Activated naive CD4-positive, alpha-beta T cell treated with anti-CD3 and anti-CD28 coated beads, Interleukin-2, amount 50 U/mL, for 16 hours (primary cell): ENCODE data around the gene FSD2.

Source experiments
- DNase-seq: peaks from one replicate; pipeline ENCODE4 v3.0.0-alpha.2; 2020

Gene FSD2, protein sequence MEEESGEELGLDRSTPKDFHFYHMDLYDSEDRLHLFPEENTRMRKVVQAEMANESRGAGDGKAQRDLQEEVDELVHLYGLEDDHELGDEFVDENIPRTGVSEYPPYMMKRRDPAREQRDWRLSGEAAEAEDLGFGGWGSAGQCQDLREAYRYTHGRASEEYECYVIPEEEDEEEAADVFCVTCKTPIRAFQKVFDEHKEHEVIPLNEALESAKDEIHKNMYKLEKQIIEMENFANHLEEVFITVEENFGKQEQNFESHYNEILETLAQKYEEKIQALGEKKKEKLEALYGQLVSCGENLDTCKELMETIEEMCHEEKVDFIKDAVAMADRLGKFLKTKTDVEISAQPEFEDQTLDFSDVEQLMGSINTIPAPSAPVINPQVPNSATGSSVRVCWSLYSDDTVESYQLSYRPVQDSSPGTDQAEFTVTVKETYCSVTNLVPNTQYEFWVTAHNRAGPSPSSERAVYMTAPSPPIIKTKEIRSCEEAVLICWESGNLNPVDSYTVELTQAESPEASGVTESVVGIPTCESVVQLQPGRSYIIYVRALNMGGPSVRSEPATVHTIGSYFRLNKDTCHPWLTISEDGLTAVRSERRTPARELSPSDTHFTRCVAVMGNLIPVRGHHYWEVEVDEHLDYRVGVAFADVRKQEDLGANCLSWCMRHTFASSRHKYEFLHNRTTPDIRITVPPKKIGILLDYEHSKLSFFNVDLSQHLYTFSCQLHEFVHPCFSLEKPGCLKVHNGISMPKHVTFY

GRCh38 chr15:82805994-82806406 lies at the start of gene FSD2:
FSD2 (minus strand) TSS chr15:82806069; CDS start chr15:82787390, 18,679 bp downstream.
- DNase-seq: no peak

- DNase-seq: no peak
Measured at GRCh38 chr15:82854554-82854953, 48.7 kb upstream of the FSD2 start.

GRCh38 chr15:82852941-82853561 lies 47.2 kb upstream of the FSD2 start:
- DNase-seq: no peak

DNA sequence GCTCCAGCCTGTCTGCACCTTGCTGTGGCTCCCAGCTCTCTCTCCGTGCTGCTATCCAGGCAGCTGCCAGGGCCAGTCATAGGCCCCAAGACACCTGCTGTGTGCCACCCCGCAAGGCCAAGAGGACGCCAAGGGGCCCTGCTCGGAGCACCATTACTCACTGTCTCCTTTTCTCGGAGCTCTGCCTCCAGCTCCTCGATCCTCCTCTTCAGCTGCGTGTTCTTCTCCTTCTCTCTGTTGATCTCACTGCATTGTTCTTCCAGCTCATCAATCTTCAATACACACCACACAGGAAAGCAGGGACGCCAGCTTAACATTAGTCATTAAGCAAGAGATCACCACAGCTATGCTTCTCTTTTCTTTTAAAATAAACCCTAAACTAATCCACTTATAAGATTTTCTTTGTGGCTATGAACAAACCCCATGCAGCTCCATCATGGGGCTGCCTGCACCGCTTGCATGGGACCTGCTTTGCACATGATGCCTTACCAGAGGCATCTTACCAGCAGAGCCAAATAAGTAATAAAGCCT lies 46.2 kb upstream of the FSD2 start:
- no peak for DNase-seq

GRCh38 chr15:82851306-82851850 lies 45.5 kb upstream of the FSD2 start:
- no peak for DNase-seq

DNA sequence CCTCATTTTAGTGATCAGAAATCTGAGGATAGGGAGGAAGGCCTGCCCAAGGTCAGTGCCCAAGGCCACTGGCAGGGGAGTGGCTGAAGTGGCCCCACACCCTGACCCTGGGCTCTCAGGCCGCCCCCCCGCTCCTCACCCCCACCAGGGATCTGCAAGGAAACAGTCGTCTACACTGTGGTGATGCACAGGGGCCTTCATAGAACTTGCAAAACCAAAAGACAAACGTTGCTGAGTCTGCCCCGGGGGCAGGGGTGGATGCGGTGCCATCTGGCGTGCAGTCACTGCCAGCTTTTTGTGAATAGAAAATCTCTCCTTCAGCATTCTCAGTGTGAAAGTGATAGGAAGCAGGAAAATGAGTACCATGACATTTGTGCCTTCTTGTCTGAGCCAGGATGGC lies 44.9 kb upstream of the FSD2 start:
- no peak for DNase-seq

DNA sequence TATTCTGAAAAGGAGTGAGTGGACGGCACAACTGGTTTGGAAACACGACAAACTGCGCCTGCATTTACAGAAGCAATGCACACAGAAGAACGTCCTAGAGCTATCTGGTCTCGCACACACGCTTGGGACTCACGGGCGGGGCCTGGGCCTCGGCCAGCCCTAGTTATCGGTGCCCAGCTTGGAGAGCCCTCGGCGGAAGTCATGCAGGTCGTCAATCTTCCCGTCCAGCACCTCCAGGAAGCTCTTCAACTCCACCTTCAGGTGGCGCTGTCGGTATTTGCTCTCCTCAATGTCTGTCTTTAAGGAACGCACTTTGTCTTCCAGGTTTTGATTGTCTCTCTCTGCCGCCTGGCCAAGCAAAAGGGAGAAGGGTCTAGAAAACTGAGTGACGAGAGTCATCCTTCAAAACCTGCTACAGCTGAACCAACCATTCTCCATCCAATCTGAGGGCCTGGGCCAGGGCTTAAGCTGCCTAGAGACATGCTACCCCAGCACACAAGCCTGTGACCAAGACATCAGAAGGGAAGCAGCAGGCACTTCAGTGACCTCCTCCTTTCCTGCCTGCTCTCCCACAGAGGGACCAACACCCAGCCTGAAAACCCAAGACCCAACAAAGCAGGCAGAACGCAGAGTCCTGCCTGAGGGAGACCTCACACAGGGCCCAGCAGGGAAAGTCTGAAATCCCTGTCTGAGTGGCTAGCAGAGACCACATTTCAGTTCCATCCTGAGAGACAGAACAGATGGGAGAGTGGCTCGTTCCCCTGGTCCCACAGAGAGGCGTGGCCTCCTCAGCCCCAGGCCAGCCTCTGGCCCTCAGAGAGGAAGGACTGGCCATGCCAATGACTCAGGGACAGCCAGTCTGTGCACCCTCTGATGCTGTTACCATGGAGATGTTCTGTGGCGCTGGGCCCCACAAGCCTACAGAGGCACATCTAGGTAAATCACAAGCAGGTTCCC lies 44.0 kb upstream of the FSD2 start:
- DNase-seq: peak; percentile 43

DNA sequence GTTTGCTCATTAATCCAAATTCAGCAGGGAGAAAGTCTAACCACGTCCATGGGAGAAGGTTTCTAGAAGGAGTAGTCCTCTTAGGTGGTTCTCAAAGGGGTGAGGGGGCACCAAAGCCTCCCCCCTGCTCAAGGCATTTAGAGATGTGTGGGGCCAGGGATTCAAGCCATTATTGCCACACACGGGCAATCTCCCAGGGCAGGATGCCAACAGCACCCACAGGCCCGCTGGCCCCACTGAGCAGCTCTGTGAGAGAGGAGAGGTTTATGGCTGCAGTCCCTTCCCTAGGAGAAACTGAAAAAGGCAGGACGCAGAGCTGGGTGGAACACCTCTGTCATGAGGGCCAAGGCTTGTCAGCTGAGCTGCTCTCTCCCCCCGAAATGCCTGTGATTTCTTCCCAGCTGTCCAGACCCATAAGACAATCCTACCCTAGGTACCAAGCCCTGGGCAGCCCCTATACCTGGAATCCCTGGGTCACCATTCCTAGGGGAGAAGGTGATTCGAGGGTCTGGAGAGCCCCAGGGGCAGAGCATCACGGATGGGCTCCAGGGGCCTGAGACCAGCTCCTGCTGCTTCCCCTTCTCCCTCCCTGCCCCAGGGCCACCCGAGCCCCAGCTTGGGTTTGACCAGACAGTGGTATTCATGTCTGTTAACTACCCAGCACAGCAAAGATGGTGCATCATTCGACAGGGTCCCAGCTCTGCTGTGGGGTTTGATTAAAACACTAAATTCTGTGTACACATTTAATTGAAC lies 42.5 kb upstream of the FSD2 start:
- DNase-seq: no peak

DNA sequence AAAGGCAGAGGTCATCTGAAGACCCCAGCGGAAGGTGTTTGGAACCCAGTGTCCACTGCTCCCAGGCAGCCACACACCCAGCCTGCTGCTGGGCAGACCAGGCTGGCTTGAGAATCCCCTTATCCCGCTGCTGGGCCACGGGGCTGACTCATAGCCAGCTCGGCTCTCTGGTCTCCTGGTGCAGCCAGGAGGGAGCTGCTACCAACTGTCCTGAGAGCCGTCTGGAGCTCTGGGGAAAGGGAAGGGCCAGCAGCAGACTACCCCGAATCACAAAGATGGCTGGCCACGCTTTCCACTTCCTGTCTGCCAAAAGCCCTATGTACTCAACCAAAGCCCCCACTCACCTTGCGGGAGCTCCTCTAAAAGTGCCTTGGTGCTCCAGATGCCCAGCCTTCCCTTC lies 41.8 kb upstream of the FSD2 start:
- no peak for DNase-seq

DNA sequence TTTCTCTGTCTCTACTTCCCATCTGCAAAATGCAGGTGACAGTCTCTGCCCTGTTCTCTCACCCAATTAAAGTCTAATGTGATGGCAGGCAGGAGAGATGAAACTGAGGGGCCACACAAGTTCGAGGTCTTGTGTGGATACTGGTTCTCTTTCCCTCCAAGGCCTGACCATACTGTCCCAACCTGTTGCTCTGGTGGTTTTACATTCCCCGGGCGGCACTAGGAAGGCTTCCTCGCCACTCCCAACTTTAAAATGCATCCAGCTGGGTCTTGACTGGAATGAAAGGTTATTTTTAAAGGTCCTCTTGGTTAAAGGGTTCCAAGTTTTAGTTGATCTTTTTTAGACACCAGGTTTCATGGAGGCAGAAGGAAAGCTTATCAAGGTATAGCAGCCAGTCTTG lies 40.8 kb upstream of the FSD2 start:
- no peak for DNase-seq

- no peak for DNase-seq
Measured at GRCh38 chr15:82845686-82846085, 39.8 kb upstream of the FSD2 start.

GRCh38 chr15:82843566-82843965 lies 37.7 kb upstream of the FSD2 start:
- no peak for DNase-seq

GRCh38 chr15:82840166-82840565 lies 34.3 kb upstream of the FSD2 start:
- no peak for DNase-seq

DNA sequence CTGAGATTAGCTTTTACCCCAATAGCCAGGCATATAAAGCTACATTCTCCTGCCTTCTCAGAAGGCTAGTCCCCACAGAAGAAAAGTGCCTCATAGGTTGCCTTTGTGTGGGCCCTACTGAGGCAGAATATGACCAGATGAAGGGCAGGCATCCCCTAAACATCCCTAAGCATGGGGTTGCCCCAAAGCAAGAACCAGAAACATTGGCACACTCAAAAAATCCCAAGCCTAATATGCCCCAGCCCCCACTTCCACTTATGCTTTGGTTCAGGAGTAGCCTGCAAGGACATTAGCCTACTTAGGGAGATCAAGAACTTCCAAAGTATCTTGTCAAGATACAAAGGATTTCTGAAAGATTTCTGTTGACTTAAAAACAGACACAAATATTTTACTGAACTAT lies 33.3 kb upstream of the FSD2 start:
- DNase-seq: no peak

GRCh38 chr15:82838096-82838735 lies 32.3 kb upstream of the FSD2 start:
- DNase-seq: no peak

GRCh38 chr15:82835391-82835917 lies 29.6 kb upstream of the FSD2 start:
- DNase-seq: no peak

DNA sequence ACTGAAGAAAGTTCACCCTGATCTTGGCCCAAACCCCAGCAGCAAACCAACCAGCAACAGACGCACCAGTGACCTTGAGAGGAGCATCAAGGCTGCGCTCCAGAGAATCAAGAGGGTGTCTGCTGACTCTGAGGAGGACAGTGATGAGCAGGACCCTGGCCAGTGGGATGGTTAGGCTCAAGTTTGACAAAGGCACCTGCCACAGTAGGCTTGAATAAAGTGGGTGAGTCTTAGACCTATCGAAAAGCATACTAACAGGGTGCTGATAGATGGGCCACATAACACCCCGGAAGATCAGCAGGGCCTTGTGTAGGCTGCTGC lies 27.5 kb upstream of the FSD2 start:
- DNase-seq: no peak

DNA sequence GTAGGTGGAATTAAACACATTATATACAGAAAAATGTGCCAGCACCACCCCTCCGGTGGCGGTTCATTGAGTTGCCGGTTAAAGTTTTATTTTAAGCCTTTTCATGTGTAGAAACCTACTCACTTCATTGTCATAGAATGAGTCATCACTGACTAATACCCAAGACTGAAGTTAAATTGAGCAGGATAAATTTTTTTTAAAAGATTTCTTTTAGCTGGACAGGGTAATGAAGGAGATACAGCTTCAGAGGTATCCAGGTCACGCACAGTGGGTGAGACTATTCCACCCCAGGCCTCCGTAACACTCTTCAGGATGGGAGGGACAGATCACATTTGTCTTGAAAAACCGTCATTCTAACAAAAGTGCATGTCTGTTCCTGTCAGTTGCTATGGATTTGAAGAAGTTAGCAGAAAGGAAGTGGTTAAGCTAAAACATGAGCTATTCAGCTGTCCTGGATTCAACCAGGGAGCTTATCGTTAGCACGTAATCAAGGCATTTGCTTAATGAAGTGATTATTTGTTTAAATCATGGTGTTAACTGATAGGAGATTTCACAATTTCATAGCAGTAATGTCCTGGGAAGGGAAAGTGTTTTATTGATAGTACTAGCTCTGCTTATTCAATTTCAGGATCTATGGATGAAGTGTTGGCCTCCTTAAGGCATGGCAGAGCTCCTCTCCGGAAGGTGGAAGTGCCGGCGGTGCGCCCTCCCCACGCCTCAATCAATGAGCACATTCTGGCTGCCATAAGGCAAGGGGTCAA lies 26.9 kb upstream of the FSD2 start:
- DNase-seq: peak; percentile 55

- no peak for DNase-seq
Measured at GRCh38 chr15:82831894-82832600, 26.2 kb upstream of the FSD2 start.
